K562 (cell line): ENCODE results near the gene NEUROG1. TPM values are rescaled to one million over a fixed set of nuclear protein-coding genes. Genes with fewer than 3 reads are reported as not detected.
A peak's percentile ranks its signal among the peaks of the same experiment; 100 is the strongest.

Source experiments
- HINFP ChIP-seq: fragments of 450-650 bp; conservative IDR thresholded peaks from 2 replicates; pipeline ENCODE4 v1.6.1; 2016; ENCODE audit warnings: missing genetic modification characterization, low read depth, mild to moderate bottlenecking, control low read depth, missing compliant biosample characterization
- JUN ChIP-seq, 2 experiments: sonication (generic) in 1 of 2; formaldehyde crosslinking in 1 of 2; IDR thresholded peaks; 2 replicates each; pipeline versions ENCODE4 v1.6.1 to v1.8.0; 2012 to 2022; ENCODE audit warnings: borderline replicate concordance in 2 of 2, mild to moderate bottlenecking in 2 of 2, improper control_type of control experiment in 1 of 2, low read depth in 1 of 2, low read length in 1 of 2, missing genetic modification reagents in 1 of 2
- KLF16 ChIP-seq: IDR thresholded peaks from 2 replicates; pipeline ENCODE4 v1.6.1; 2016; ENCODE audit warnings: antibody characterized with exemption
- MAZ ChIP-seq, 2 experiments: fragments of 450-650 bp in 1 of 2; sonication (generic) in 1 of 2; formaldehyde crosslinking; IDR thresholded peaks in 1 of 2; conservative IDR thresholded peaks in 1 of 2; 2 replicates each; pipeline versions ENCODE4 v1.4.0 to v1.5.0; 2020; ENCODE audit warnings: mild to moderate bottlenecking in 1 of 2, missing genetic modification reagents in 1 of 2
- RAD21 ChIP-seq, 2 experiments: fragments of 250-450 bp in 1 of 2; fragments of 450-650 bp in 1 of 2; sonication (Bioruptor Pico) in 1 of 2; formaldehyde crosslinking in 1 of 2; IDR thresholded peaks in 1 of 2; conservative IDR thresholded peaks in 1 of 2; 2 replicates each; pipeline versions ENCODE4 v1.4.0 to v1.8.0; 2020 to 2022; ENCODE audit warnings: mild to moderate bottlenecking in 2 of 2, moderate library complexity in 1 of 2
- XRCC5 ChIP-seq: fragments of 200-400 bp; formaldehyde crosslinking; IDR thresholded peaks from 2 replicates; pipeline ENCODE4 v1.6.1; 2017; ENCODE audit warnings: low read depth, mild to moderate bottlenecking, low read length
- ZNF561 ChIP-seq: fragments of 450-650 bp; formaldehyde crosslinking; conservative IDR thresholded peaks from 2 replicates; pipeline ENCODE4 v1.4.0; 2020; ENCODE audit warnings: mild to moderate bottlenecking, moderate library complexity
- ZNF668 ChIP-seq: fragments of 250-450 bp; sonication (Bioruptor Pico); IDR thresholded peaks from 2 replicates; pipeline ENCODE4 v1.8.0; 2022; ENCODE audit warnings: mild to moderate bottlenecking, inconsistent platforms
- polyA plus RNA-seq, 8 experiments: library from polyadenylated mRNA; depleted of rRNA in 4 of 8; stranded (reverse) in 5 of 8; unstranded in 3 of 8; fragments of >200 nt; fragmentation: Nextera tagmentation in 2 of 8; fragmentation: Illumina TruSeq in 1 of 8; extraction: Ambion mirVana in 2 of 8; extraction: Trizol in 1 of 8; gene quantifications; 2 replicates each; pipeline versions ENCODE4 v1.2.1 to v1.2.3, GENCODE V29; 2011 to 2014; ENCODE audit warnings: inconsistent platforms in 1 of 8, missing spikeins in 1 of 8
- total RNA-seq, 7 experiments: library from RNA; depleted of rRNA in 6 of 7; stranded (reverse); fragments of >200 nt in 6 of 7; fragmentation: Illumina TruSeq in 2 of 7; extraction: Trizol in 2 of 7; gene quantifications; 2 replicates each; pipeline versions ENCODE4 v1.2.1 to v1.2.3, GENCODE V29; 2011 to 2021; ENCODE audit warnings: low replicate concordance in 1 of 7
- TF ChIP-seq, protein P1 (sequence below): sonication (generic); formaldehyde crosslinking; IDR thresholded peaks from 2 replicates; pipeline ENCODE4 v1.8.0; 2022; ENCODE audit warnings: mild to moderate bottlenecking, missing genetic modification reagents

Gene NEUROG1
- total and polyA plus RNA-seq, 9 of the 15 experiments (the other 6 are each of a cell fraction or from before 2014, with no cell fraction given), result not detected

- TF ChIP-seq HINFP (0 out of 2 replicates have a peak, but pooled peaks have one; percentile 4), MAZ (CRISPR knock-in tag; conservative IDR thresholded peaks at IDR 0.05 in 1 of 2, IDR thresholded peaks at IDR 0.05 in 1 of 2) (no peak), JUN (IDR thresholded peaks at IDR 0.05; ENCODE audit: borderline replicate concordance, low read depth, low read length) (0 out of 2 replicates have a peak, but pooled peaks have one; percentile 3), JUN (CRISPR knock-in tag; IDR thresholded peaks at IDR 0.05; ENCODE audit: borderline replicate concordance) (no peak), KLF16 (peak; percentile 48; the same call in 1 of the 2 replicates), RAD21 (CRISPR knock-in tag; conservative IDR thresholded peaks at IDR 0.05 in 1 of 2, IDR thresholded peaks at IDR 0.05 in 1 of 2) (peak; percentile 53 to 66), ZNF561 (CRISPR knock-in tag) (no peak), ZNF668 (CRISPR knock-in tag) (no peak), XRCC5 (peak; percentile 83; the same call in 1 of the 2 replicates)
- TF ChIP-seq, protein P1, sequence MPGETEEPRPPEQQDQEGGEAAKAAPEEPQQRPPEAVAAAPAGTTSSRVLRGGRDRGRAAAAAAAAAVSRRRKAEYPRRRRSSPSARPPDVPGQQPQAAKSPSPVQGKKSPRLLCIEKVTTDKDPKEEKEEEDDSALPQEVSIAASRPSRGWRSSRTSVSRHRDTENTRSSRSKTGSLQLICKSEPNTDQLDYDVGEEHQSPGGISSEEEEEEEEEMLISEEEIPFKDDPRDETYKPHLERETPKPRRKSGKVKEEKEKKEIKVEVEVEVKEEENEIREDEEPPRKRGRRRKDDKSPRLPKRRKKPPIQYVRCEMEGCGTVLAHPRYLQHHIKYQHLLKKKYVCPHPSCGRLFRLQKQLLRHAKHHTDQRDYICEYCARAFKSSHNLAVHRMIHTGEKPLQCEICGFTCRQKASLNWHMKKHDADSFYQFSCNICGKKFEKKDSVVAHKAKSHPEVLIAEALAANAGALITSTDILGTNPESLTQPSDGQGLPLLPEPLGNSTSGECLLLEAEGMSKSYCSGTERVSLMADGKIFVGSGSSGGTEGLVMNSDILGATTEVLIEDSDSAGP, result no peak
These were observed 30.1 kb upstream of the NEUROG1 start (continued) for GRCh38 chr5:135565725-135566421.
